ENCODE measurements around the gene CLIP4.

GRCh38 chr2:29080886-29081743 lies 34.1 kb upstream of the CLIP4 start:
- TF ChIP-seq CTCF (IDR thresholded peaks at IDR 0.05) (no peak), POLR2AphosphoS5 (IDR thresholded peaks at IDR 0.05) (no peak), POLR2A (IDR thresholded peaks at IDR 0.05) (no peak)

All from transverse colon (tissue), 4 donors.